ENCODE data around the gene DNM3. TPM values are rescaled to one million over a fixed set of nuclear protein-coding genes. Genes with fewer than 3 reads are reported as not detected.
A peak's percentile ranks its signal among the peaks of the same experiment; 100 is the strongest.

DNM3 gene
- total RNA-seq, 2 experiments from 2014 or later, result 0.93 to 1.2 TPM

GRCh38 chr1:171879556-171879955, 38.3 kb downstream of the DNM3 start:
- DNase-seq, result no peak
- no peak overlapping the region for H3K27ac Mint-ChIP-seq
- H3K9me3 Mint-ChIP-seq, result no peaks in the 10 kb centered on the region
- no peaks in the 10 kb centered on the region for H3K36me3 Mint-ChIP-seq
- intact Hi-C loops (cut with micrococcal nuclease), result loop anchor here (5.0 kb wide), 1 partner anchor 87 kb away; no protein-coding TSS in a partner anchor
- H3K4me1 Mint-ChIP-seq (ENCODE audit: low read depth), result peaks cover 11% of the 10 kb centered on the region
- CTCF ChIA-PET, result no interaction called here
- H3K27me3 Mint-ChIP-seq, result no peaks in the 10 kb centered on the region
- POLR2A ChIA-PET, result no interaction called here
- no peak overlapping the region for H3K4me3 Mint-ChIP-seq

- no peak overlapping the region for H3K4me3 Mint-ChIP-seq
- no peak overlapping the region for H3K27ac Mint-ChIP-seq
- H3K4me1 Mint-ChIP-seq (ENCODE audit: low read depth), result peaks cover 11% of the 10 kb centered on the region
- CTCF ChIA-PET, result no interaction called here
- POLR2A ChIA-PET, result no interaction called here
- no peak for DNase-seq
- H3K27me3 Mint-ChIP-seq, result no peaks in the 10 kb centered on the region
- no peaks in the 10 kb centered on the region for H3K36me3 Mint-ChIP-seq
- H3K9me3 Mint-ChIP-seq, result no peaks in the 10 kb centered on the region
- intact Hi-C loops (cut with micrococcal nuclease), result no loop called here
Measured at GRCh38 chr1:171881442-171881841, 40.1 kb downstream of the DNM3 start.

DNA sequence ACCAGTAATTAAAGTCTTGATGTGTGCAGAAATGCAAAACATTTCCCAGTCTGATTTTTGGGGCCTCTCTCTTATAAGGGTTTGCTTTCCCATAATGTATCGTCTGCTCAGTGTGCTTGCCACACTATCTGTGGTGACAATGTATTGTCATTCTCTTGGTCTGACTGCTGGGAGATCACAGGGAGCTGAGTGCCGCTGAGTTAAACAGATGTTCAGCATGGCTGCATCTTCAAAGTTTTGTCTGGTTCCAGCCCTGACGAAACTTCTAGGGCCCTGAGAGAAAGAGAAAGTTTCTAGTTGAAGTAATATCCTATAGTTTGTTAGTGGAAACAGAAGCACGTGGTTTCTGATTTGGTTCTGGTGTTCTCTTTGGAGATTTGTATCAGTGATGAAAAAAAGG, 42.6 kb downstream of the DNM3 start:
- Mint-ChIP-seq H3K4me3 (no peak overlapping the region), H3K27ac (no peak overlapping the region), H3K4me1 (ENCODE audit: low read depth) (peaks cover 7% of the 10 kb centered on the region), H3K9me3 (no peaks in the 10 kb centered on the region), H3K27me3 (no peaks in the 10 kb centered on the region), H3K36me3 (no peaks in the 10 kb centered on the region)
- ChIA-PET POLR2A (no interaction called here), CTCF (no interaction called here)
- peak; percentile 40 for DNase-seq
- intact Hi-C loops (cut with micrococcal nuclease), result loop anchor here (1.0 kb wide), 1 partner anchor 67 kb away; no protein-coding TSS in a partner anchor

GRCh38 chr1:171884475-171884874, 43.2 kb downstream of the DNM3 start:
- Mint-ChIP-seq H3K9me3 (no peaks in the 10 kb centered on the region), H3K27ac (no peak overlapping the region), H3K4me3 (no peak overlapping the region), H3K27me3 (no peaks in the 10 kb centered on the region), H3K4me1 (ENCODE audit: low read depth) (peaks cover 7% of the 10 kb centered on the region), H3K36me3 (no peaks in the 10 kb centered on the region)
- CTCF ChIA-PET, result no interaction called here
- intact Hi-C loops (cut with micrococcal nuclease), result loop anchor here (1.0 kb wide), 1 partner anchor 67 kb away; no protein-coding TSS in a partner anchor
- POLR2A ChIA-PET, result no interaction called here
- DNase-seq, result no peak

DNA sequence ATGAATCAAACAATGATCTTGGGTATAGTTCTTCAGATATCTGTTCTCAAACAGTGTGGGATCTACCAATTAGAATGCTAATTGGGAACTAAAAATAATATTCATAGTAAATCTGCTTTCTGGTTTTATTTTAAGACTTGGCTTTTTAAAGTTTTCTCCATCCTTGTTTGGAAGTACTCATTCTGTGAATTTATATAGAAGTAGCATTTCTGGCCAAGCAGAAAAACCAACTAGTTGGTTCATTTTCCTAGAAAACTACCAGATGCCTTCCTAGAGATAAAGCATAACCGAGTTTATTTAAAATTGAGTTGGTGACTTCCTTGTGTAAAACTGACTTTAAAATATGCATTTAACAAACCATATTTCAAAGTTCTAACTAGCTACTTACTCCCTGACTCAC, 48.8 kb downstream of the DNM3 start:
- Mint-ChIP-seq H3K4me3 (no peak overlapping the region), H3K36me3 (no peaks in the 10 kb centered on the region), H3K9me3 (no peaks in the 10 kb centered on the region), H3K27me3 (no peaks in the 10 kb centered on the region), H3K27ac (no peak overlapping the region), H3K4me1 (ENCODE audit: low read depth) (no peaks in the 10 kb centered on the region)
- CTCF ChIA-PET, result no interaction called here
- POLR2A ChIA-PET, result no interaction called here
- intact Hi-C loops (cut with micrococcal nuclease), result no loop called here
- no peak for DNase-seq

GRCh38 chr1:171896936-171897703, 55.8 kb downstream of the DNM3 start:
- no peaks in the 10 kb centered on the region for H3K27me3 Mint-ChIP-seq
- no peak overlapping the region for H3K4me3 Mint-ChIP-seq
- peaks cover 2% of the 10 kb centered on the region for H3K4me1 Mint-ChIP-seq (ENCODE audit: low read depth)
- intact Hi-C loops (cut with micrococcal nuclease), result no loop called here
- no peaks in the 10 kb centered on the region for H3K36me3 Mint-ChIP-seq
- no peak for DNase-seq
- POLR2A ChIA-PET, result no interaction called here
- H3K9me3 Mint-ChIP-seq, result no peaks in the 10 kb centered on the region
- CTCF ChIA-PET, result no interaction called here
- H3K27ac Mint-ChIP-seq, result no peak overlapping the region

DNA sequence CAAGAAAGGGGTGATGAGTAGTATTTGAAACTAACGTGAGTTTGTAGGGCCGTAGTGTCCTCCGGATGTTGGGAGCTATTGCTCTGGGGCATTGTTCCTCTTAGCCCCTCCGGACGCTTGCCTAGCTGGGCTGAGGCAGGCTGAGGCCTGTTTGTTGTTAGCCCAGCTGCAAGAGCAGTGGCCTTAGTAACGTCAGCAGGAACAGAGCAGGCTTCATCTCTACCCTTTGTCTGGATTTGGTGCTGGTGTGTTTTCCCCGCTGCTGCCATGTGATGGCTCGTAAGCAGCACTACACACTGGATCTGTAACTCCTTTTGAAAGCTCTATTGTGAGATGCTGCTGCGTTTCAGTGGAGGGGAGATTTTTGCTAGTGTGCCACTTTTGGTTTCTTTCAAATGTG, 57.6 kb downstream of the DNM3 start:
- no peaks in the 10 kb centered on the region for H3K36me3 Mint-ChIP-seq
- no peak overlapping the region for H3K27ac Mint-ChIP-seq
- intact Hi-C loops (cut with micrococcal nuclease), result no loop called here
- H3K4me1 Mint-ChIP-seq (ENCODE audit: low read depth), result peaks cover 4% of the 10 kb centered on the region
- ChIA-PET CTCF (no interaction called here), POLR2A (no interaction called here)
- H3K4me3 Mint-ChIP-seq, result no peak overlapping the region
- no peak for DNase-seq
- H3K9me3 Mint-ChIP-seq, result no peaks in the 10 kb centered on the region
- no peaks in the 10 kb centered on the region for H3K27me3 Mint-ChIP-seq

- POLR2A ChIA-PET, result no interaction called here
Measured at GRCh38 chr1:171899838-171900237, 58.5 kb downstream of the DNM3 start.

GRCh38 chr1:171901245-171901644, 59.9 kb downstream of the DNM3 start:
- H3K4me3 Mint-ChIP-seq, result no peak overlapping the region
- H3K27ac Mint-ChIP-seq, result no peak overlapping the region
- H3K9me3 Mint-ChIP-seq, result no peaks in the 10 kb centered on the region
- no peaks in the 10 kb centered on the region for H3K36me3 Mint-ChIP-seq
- DNase-seq, result no peak
- H3K27me3 Mint-ChIP-seq, result no peaks in the 10 kb centered on the region
- ChIA-PET POLR2A (no interaction called here), CTCF (no interaction called here)
- intact Hi-C loops (cut with micrococcal nuclease), result no loop called here
- H3K4me1 Mint-ChIP-seq (ENCODE audit: low read depth), result peaks cover 4% of the 10 kb centered on the region

More at GRCh38 chr1:171899838-171900237, 58.5 kb downstream of the DNM3 start:
- Mint-ChIP-seq H3K27me3 (no peaks in the 10 kb centered on the region), H3K4me1 (ENCODE audit: low read depth) (peaks cover 4% of the 10 kb centered on the region), H3K36me3 (no peaks in the 10 kb centered on the region), H3K27ac (no peak overlapping the region), H3K9me3 (no peaks in the 10 kb centered on the region), H3K4me3 (no peak overlapping the region)
- DNase-seq, result no peak
- intact Hi-C loops (cut with micrococcal nuclease), result no loop called here
- CTCF ChIA-PET, result no interaction called here

DNA sequence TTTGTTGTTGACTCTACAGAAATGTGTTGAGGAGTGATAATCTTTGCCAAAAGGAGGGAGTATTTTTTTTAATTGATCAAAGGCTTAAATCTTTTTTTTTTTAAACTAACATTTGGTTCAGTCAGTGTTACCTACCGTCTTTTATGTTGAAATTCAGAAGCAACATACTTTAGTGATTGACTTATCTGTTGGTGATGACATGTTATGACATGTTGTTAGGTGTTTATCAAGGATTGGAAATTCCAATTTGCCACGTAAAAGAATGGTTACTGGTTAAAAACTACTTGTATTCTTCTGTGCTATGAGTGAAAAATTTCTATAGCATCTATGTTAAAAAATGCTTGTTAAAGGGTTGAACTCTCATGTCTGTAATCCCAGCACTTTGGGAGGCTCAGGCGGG, 61.2 kb downstream of the DNM3 start:
- H3K27me3 Mint-ChIP-seq, result no peaks in the 10 kb centered on the region
- ChIA-PET POLR2A (no interaction called here), CTCF (no interaction called here)
- H3K36me3 Mint-ChIP-seq, result no peaks in the 10 kb centered on the region
- DNase-seq, result no peak
- no peaks in the 10 kb centered on the region for H3K9me3 Mint-ChIP-seq
- peaks cover 4% of the 10 kb centered on the region for H3K4me1 Mint-ChIP-seq (ENCODE audit: low read depth)
- H3K27ac Mint-ChIP-seq, result no peak overlapping the region
- intact Hi-C loops (cut with micrococcal nuclease), result no loop called here
- no peak overlapping the region for H3K4me3 Mint-ChIP-seq

- H3K4me1 Mint-ChIP-seq (ENCODE audit: low read depth), result peaks cover 4% of the 10 kb centered on the region
- CTCF ChIA-PET, result no interaction called here
- no peak overlapping the region for H3K27ac Mint-ChIP-seq
- no peaks in the 10 kb centered on the region for H3K36me3 Mint-ChIP-seq
- intact Hi-C loops (cut with micrococcal nuclease), result no loop called here
- no peaks in the 10 kb centered on the region for H3K27me3 Mint-ChIP-seq
- no peak for DNase-seq
- no peaks in the 10 kb centered on the region for H3K9me3 Mint-ChIP-seq
- POLR2A ChIA-PET, result no interaction called here
- H3K4me3 Mint-ChIP-seq, result no peak overlapping the region
Measured at GRCh38 chr1:171904778-171905450, 63.6 kb downstream of the DNM3 start.

GRCh38 chr1:171909711-171910110, 68.4 kb downstream of the DNM3 start:
- no peak for DNase-seq
- H3K4me3 Mint-ChIP-seq, result no peak overlapping the region
- no peak overlapping the region for H3K27ac Mint-ChIP-seq
- H3K4me1 Mint-ChIP-seq (ENCODE audit: low read depth), result no peaks in the 10 kb centered on the region
- ChIA-PET CTCF (no interaction called here), POLR2A (no interaction called here)
- no peaks in the 10 kb centered on the region for H3K27me3 Mint-ChIP-seq
- no peaks in the 10 kb centered on the region for H3K9me3 Mint-ChIP-seq
- no peaks in the 10 kb centered on the region for H3K36me3 Mint-ChIP-seq
- intact Hi-C loops (cut with micrococcal nuclease), result no loop called here

DNA sequence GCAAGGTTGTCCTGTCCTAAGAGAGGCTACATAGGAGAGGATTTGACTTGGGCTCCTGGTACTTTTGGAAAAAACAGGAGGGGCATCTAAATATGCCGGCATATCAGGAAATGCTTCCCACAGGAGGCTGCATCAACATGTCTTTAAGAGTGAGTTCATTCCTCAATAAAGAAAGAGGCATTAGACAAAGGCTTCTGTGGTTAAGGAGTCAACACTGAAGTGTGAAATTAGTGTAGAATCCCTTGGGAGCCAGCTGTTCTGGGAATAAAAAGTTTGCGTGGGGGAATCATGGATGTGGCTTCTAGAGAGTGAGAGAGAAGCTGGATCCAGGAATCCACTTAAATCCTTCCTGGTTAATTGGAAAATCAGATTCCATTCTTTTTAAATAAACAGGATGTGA, 69.5 kb downstream of the DNM3 start:
- POLR2A ChIA-PET, result no interaction called here

More for the DNA sequence above, 69.5 kb downstream of the DNM3 start:
- H3K9me3 Mint-ChIP-seq, result no peaks in the 10 kb centered on the region
- intact Hi-C loops (cut with micrococcal nuclease), result no loop called here
- DNase-seq, result no peak
- no peaks in the 10 kb centered on the region for H3K4me1 Mint-ChIP-seq (ENCODE audit: low read depth)
- H3K36me3 Mint-ChIP-seq, result no peaks in the 10 kb centered on the region
- no peak overlapping the region for H3K4me3 Mint-ChIP-seq
- H3K27ac Mint-ChIP-seq, result no peak overlapping the region
- CTCF ChIA-PET, result no interaction called here
- H3K27me3 Mint-ChIP-seq, result no peaks in the 10 kb centered on the region

All from activated CD4-positive, alpha-beta memory T cell treated with anti-CD3 and anti-CD28 coated beads for 36 hours (primary cell).